Neuronal stem cell (in vitro differentiated cells): ENCODE data around the gene MAGEL2.

ENCODE experiments used
- DNase-seq: peaks from one replicate; pipeline ENCODE4 v3.0.0-alpha.2; 2013; ENCODE audit warnings: low spot score
- H2AFZ ChIP-seq: one replicate; pipeline ENCODE4 v1.6.1; 2013; ENCODE audit warnings: mild to moderate bottlenecking, low read length, inconsistent platforms
- H2AK5ac ChIP-seq: 2 replicates; pipeline ENCODE4 v1.6.1; 2013; ENCODE audit warnings: low read depth, mild to moderate bottlenecking, inconsistent platforms, low read length, moderate library complexity, mixed read lengths
- H2BK120ac ChIP-seq: 2 replicates; pipeline ENCODE4 v1.6.1; 2013; ENCODE audit warnings: low read depth, mild to moderate bottlenecking, inconsistent platforms, low read length, moderate library complexity, mixed read lengths
- H2BK12ac ChIP-seq: one replicate; pipeline ENCODE4 v1.6.1; 2013; ENCODE audit warnings: low read length, inconsistent platforms
- H2BK15ac ChIP-seq: 2 replicates; pipeline ENCODE4 v1.6.1; 2013; ENCODE audit warnings: mild to moderate bottlenecking, low read length, inconsistent platforms, mixed read lengths
- H2BK5ac ChIP-seq: one replicate; pipeline ENCODE4 v1.6.1; 2013; ENCODE audit warnings: inconsistent platforms, mild to moderate bottlenecking, low read length, moderate library complexity
- H3K14ac ChIP-seq: one replicate; pipeline ENCODE4 v1.6.1; 2013; ENCODE audit warnings: low read length, inconsistent platforms
- H3K18ac ChIP-seq: 2 replicates; pipeline ENCODE4 v1.6.1; 2013; ENCODE audit warnings: low read length, inconsistent platforms
- H3K23ac ChIP-seq: 2 replicates; pipeline ENCODE4 v1.6.1; 2013; ENCODE audit warnings: low read depth, mild to moderate bottlenecking, mixed read lengths, low read length, inconsistent platforms; ENCODE audit not compliant: poor library complexity
- H3K27ac ChIP-seq: replicated peaks from 3 replicates; pipeline ENCODE4 v1.5.1; 2013; ENCODE audit warnings: low read length, inconsistent platforms
- H3K27me3 ChIP-seq, 3 experiments: 2 replicates each; pipeline ENCODE4 v1.6.1; 2013; ENCODE audit warnings: low read length in 3 of 3, mild to moderate bottlenecking in 2 of 3, inconsistent platforms in 1 of 3, low read depth in 1 of 3, mixed read lengths in 1 of 3, moderate library complexity in 1 of 3; ENCODE audit not compliant: control insufficient read depth in 3 of 3, insufficient read depth in 3 of 3
- H3K36me3 ChIP-seq, 2 donors: replicated peaks in 1 of 2; 2 replicates each; pipeline ENCODE4 v1.6.1; 2013; ENCODE audit warnings: low read length in 2 of 2; ENCODE audit not compliant: control insufficient read depth in 2 of 2, insufficient read depth in 2 of 2
- H3K4ac ChIP-seq: 2 replicates; pipeline ENCODE4 v1.6.1; 2013; ENCODE audit warnings: inconsistent platforms, mild to moderate bottlenecking, low read length, moderate library complexity
- H3K4me1 ChIP-seq, 2 donors: 1 replicate in 1 of 2; 2 replicates in 1 of 2; pipeline ENCODE4 v1.6.1; 2013; ENCODE audit warnings: low read length in 2 of 2, low read depth in 1 of 2; ENCODE audit not compliant: control insufficient read depth in 2 of 2, insufficient read depth in 1 of 2
- H3K4me2 ChIP-seq: one replicate; pipeline ENCODE4 v1.6.1; 2013; ENCODE audit warnings: mild to moderate bottlenecking, low read length, inconsistent platforms; ENCODE audit not compliant: insufficient read depth, poor library complexity, severe bottlenecking
- H3K4me3 ChIP-seq, 2 donors: 2 replicates each; pipeline ENCODE4 v1.5.1; 2013; ENCODE audit warnings: low read length in 2 of 2, mild to moderate bottlenecking in 2 of 2, inconsistent platforms in 1 of 2, moderate library complexity in 1 of 2
- H3K79me1 ChIP-seq: one replicate; pipeline ENCODE4 v1.6.1; 2013; ENCODE audit warnings: low read depth, mild to moderate bottlenecking, inconsistent platforms, low read length, moderate library complexity
- H3K9ac ChIP-seq: one replicate; pipeline ENCODE4 v1.6.1; 2013; ENCODE audit warnings: mild to moderate bottlenecking, low read depth, low read length, inconsistent platforms; ENCODE audit not compliant: poor library complexity
- H3K9me3 ChIP-seq, 2 donors: replicated peaks in 1 of 2; 2 replicates each; pipeline versions ENCODE3 to v1.6.1; 2013; ENCODE audit warnings: low read length in 2 of 2, mild to moderate bottlenecking in 2 of 2, inconsistent platforms in 1 of 2, low read depth in 1 of 2, mixed read lengths in 1 of 2, moderate library complexity in 1 of 2; ENCODE audit not compliant: control insufficient read depth in 2 of 2, insufficient read depth in 1 of 2
- H4K8ac ChIP-seq: one replicate; pipeline ENCODE4 v1.6.1; 2013; ENCODE audit warnings: low read depth, mild to moderate bottlenecking, inconsistent platforms, low read length, moderate library complexity
- H4K91ac ChIP-seq: one replicate; pipeline ENCODE4 v1.6.1; 2013; ENCODE audit warnings: low read length, low read depth, mild to moderate bottlenecking, inconsistent platforms; ENCODE audit not compliant: poor library complexity
- WGBS, 2 donors: extraction: QIAGEN DNeasy Blood & Tissue Kit; methylation state at CpG; one replicate each; pipeline ENCODE4 v1.1.7; 2013; ENCODE audit warnings: missing lambda C conversion rate in 2 of 2, mixed read lengths in 1 of 2; ENCODE audit not compliant: insufficient read length in 2 of 2, insufficient replicate concordance in 1 of 2; ENCODE audit errors: extremely low coverage in 2 of 2; 5-methylcytosine and 5-hydroxymethylcytosine counted together

MAGEL2 gene

DNA sequence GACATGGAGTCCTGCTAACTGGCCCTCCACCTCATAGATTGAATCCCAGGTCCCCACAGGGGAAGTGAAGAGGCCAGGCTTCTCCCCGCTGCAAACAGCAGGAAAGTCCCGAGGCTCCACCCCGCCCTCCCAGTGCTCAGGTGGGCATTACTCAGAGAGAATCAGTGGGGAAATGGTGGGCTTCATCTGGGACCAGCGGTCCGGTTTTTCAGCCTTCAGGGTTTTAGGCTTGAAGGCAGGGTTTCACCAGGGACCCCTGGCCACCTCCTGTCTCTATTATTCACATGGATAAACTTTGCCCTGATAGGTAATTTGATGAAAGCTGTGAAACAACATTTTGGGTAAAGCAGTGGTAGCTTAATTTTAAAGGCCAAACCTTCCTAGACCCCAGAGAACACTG is 50.9 kb downstream of the MAGEL2 start:
- Histone ChIP-seq H3K9me3 (peaks cover 0 to 3% of the 10 kb centered on the region in 2 donors), H3K4me2 (no peak overlapping the region), H2AK5ac (no peak overlapping the region), H3K14ac (no peak overlapping the region), H3K4me1 (no peaks in the 10 kb centered on the region), H2BK12ac (no peak overlapping the region), H4K8ac (no peak overlapping the region), H2BK120ac (no peak overlapping the region), H2BK5ac (no peak overlapping the region), H3K27ac (no peak overlapping the region), H3K4ac (no peak overlapping the region), H3K79me1 (no peaks in the 10 kb centered on the region), H4K91ac (no peak overlapping the region), H2BK15ac (no peak overlapping the region), H3K18ac (no peak overlapping the region), H3K4me3 (no peak overlapping the region), H3K27me3 (no peaks in the 10 kb centered on the region), H3K9ac (no peak overlapping the region), H3K23ac (no peak overlapping the region), H2AFZ (no peak overlapping the region), H3K36me3 (no peaks in the 10 kb centered on the region)
- no CpG with 5 or more reads among the region's 5 CpGs for WGBS, 2 donors
- no peak for DNase-seq

- no CpG with 5 or more reads among the region's 2 CpGs for WGBS, 2 donors
- H2BK120ac ChIP-seq = no peak overlapping the region
- H3K23ac ChIP-seq = no peak overlapping the region
- H3K27ac ChIP-seq = no peak overlapping the region
- no peaks in the 10 kb centered on the region for H3K79me1 ChIP-seq
- H3K14ac ChIP-seq = no peak overlapping the region
- H2BK5ac ChIP-seq = no peak overlapping the region
- H3K4me1 ChIP-seq = peaks cover 0 to 1% of the 10 kb centered on the region in 2 donors
- DNase-seq = no peak
- no peak overlapping the region for H2AK5ac ChIP-seq
- H2AFZ ChIP-seq = no peak overlapping the region
- H3K4me2 ChIP-seq = no peak overlapping the region
- no peak overlapping the region for H3K18ac ChIP-seq
- no peak overlapping the region for H2BK15ac ChIP-seq
- H3K9me3 ChIP-seq = peaks cover 0 to 7% of the 10 kb centered on the region in 2 donors
- no peak overlapping the region for H3K9ac ChIP-seq
- H4K91ac ChIP-seq = no peak overlapping the region
- no peak overlapping the region for H3K4me3 ChIP-seq
- H3K4ac ChIP-seq = no peak overlapping the region
- H3K36me3 ChIP-seq = no peaks in the 10 kb centered on the region
- H2BK12ac ChIP-seq = no peak overlapping the region
- no peaks in the 10 kb centered on the region for H3K27me3 ChIP-seq
- H4K8ac ChIP-seq = no peak overlapping the region
Measured at GRCh38 chr15:23595368-23595767, 52.3 kb downstream of the MAGEL2 start.

DNA sequence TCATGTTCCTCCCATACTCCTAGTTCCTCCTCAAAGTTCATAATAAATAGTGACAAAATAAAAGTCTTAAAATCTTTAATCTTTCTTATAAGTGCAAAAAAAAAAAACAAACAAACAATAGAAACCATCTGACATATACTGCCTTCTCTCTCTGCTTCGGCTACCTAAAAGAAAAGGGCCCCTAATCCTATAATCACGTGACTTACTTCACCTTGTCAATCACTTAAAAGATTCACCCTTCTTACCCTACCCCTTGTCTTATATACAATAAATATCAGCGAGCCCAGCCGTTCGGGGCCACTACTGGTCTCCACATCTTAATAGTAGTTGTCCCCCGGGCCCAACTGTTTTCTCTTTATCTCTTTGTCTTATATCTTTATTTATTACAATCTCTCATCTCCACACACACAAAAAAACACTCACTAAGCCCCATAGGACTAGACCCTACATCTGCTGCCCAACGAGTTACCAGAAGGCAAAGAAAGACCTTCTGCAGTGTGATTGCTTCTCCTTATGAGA is 53.4 kb downstream of the MAGEL2 start:
- no peak overlapping the region for H2AK5ac ChIP-seq
- no peak overlapping the region for H3K9ac ChIP-seq
- H2BK15ac ChIP-seq = no peak overlapping the region
- no peak overlapping the region for H2AFZ ChIP-seq
- H3K4me3 ChIP-seq = no peak overlapping the region
- peaks cover 0 to 1% of the 10 kb centered on the region in 2 donors for H3K4me1 ChIP-seq
- H3K4me2 ChIP-seq = no peak overlapping the region
- no peak overlapping the region for H3K4ac ChIP-seq
- no peak overlapping the region for H2BK5ac ChIP-seq
- H3K23ac ChIP-seq = no peak overlapping the region
- no peak overlapping the region for H3K14ac ChIP-seq
- H2BK12ac ChIP-seq = no peak overlapping the region
- peaks cover 0 to 8% of the 10 kb centered on the region in 2 donors for H3K9me3 ChIP-seq
- H2BK120ac ChIP-seq = no peak overlapping the region
- no CpG with 5 or more reads among the region's 7 CpGs for WGBS, 2 donors
- H3K36me3 ChIP-seq = no peaks in the 10 kb centered on the region
- H3K27ac ChIP-seq = no peak overlapping the region
- H3K18ac ChIP-seq = no peak overlapping the region
- H3K27me3 ChIP-seq = no peaks in the 10 kb centered on the region
- DNase-seq = no peak
- H3K79me1 ChIP-seq = no peaks in the 10 kb centered on the region
- no peak overlapping the region for H4K91ac ChIP-seq
- no peak overlapping the region for H4K8ac ChIP-seq
